Heart left ventricle (tissue), 16 donors: ENCODE results near the gene KLF2. TPM values are rescaled to one million over a fixed set of nuclear protein-coding genes. Genes with fewer than 3 reads are reported as not detected.

Experiments
- ATAC-seq, 4 donors: fragments of 200-7000 bp; cut with Tn5 transposase; one replicate each; pipeline ENCODE4 v1.9.1; 2020 to 2022; ENCODE audit warnings: moderate library complexity in 4 of 4, mild to moderate bottlenecking in 3 of 4, moderate number of reproducible peaks in 1 of 4
- DNase-seq, 5 donors: peaks; one replicate each; pipeline ENCODE4 v3.0.0-alpha.2; 2020
- H3K27ac ChIP-seq, 12 donors: fragments of 200-600 bp; sonication (generic) in 4 of 12; one replicate each; pipeline versions ENCODE4 v1.5.0 to v1.8.0; 2016 to 2022; ENCODE audit warnings: mild to moderate bottlenecking in 2 of 12
- H3K27me3 ChIP-seq, 9 donors: fragments of 200-600 bp; sonication (generic) in 2 of 9; one replicate each; pipeline versions ENCODE4 v1.5.1 to v1.8.0; 2016 to 2022; ENCODE audit warnings: mild to moderate bottlenecking in 3 of 9
- H3K36me3 ChIP-seq, 9 donors: fragments of 200-600 bp; sonication (generic) in 2 of 9; one replicate each; pipeline versions ENCODE4 v1.5.0 to v1.8.0; 2018 to 2022; ENCODE audit warnings: mild to moderate bottlenecking in 2 of 9
- H3K4me1 ChIP-seq, 12 donors: fragments of 200-600 bp; sonication (generic) in 4 of 12; one replicate each; pipeline versions ENCODE4 v1.5.0 to v1.8.0; 2016 to 2022; ENCODE audit warnings: mild to moderate bottlenecking in 3 of 12
- H3K4me3 ChIP-seq, 12 donors: fragments of 200-600 bp; sonication (generic) in 4 of 12; one replicate each; pipeline versions ENCODE4 v1.5.0 to v1.8.0; 2017 to 2022; ENCODE audit warnings: mild to moderate bottlenecking in 9 of 12, moderate library complexity in 4 of 12
- H3K9me3 ChIP-seq, 12 donors: fragments of 200-600 bp; sonication (generic) in 4 of 12; one replicate each; pipeline versions ENCODE4 v1.5.0 to v1.8.0; 2016 to 2022; ENCODE audit warnings: mild to moderate bottlenecking in 1 of 12
- POLR2A ChIP-seq, 2 donors: fragments of 450-650 bp; IDR thresholded peaks; one replicate each; pipeline ENCODE4 v1.6.1; 2017; ENCODE audit warnings: antibody characterized with exemption in 2 of 2, mild to moderate bottlenecking in 2 of 2, moderate library complexity in 2 of 2
- WGBS, 4 donors: extraction: QIAGEN DNeasy Blood & Tissue Kit in 2 of 4; methylation state at CpG; one replicate each; pipeline versions ENCODE4 v1.1.5 to v1.1.7; 2013 to 2018; 5-methylcytosine and 5-hydroxymethylcytosine counted together
- intact Hi-C, 10 donors: fragments of 100-400 bp; cut with DNase I; formaldehyde crosslinking; loops; one replicate each; pipeline versions ENCODE4 v1.11.1 to v1.14.2; 2022
- polyA plus RNA-seq, 2 donors: library from polyadenylated mRNA; stranded (reverse); fragments of 200-250 nt; gene quantifications; one replicate each; pipeline ENCODE4 v1.2.3, GENCODE V29; 2013
- total RNA-seq, 9 donors: library from RNA; depleted of rRNA in 2 of 9; stranded (reverse); fragments of >200 nt in 2 of 9; fragmentation: NEBNext Ultra II Directional in 3 of 9; extraction: Animal tissue kit (Norgen Biotek cat#: 25700) in 3 of 9; gene quantifications; one replicate each; pipeline versions ENCODE4 v1.1.0 to v1.2.4, GENCODE V29; 2016 to 2023
- TF ChIP-seq, protein P1 (sequence below), 12 donors: fragments of 200-600 bp; sonication (generic) in 4 of 12; IDR thresholded peaks; one replicate each; pipeline versions ENCODE4 v1.5.0 to v1.8.0; 2018 to 2022; ENCODE audit warnings: antibody characterized with exemption in 12 of 12, mild to moderate bottlenecking in 5 of 12
- donor health status: ischemic (EF 13 %, LVEDD 7.1; RV severe dilation, severe dysfunction).
- donor health status: healthy with polysubstance abuse.
- donor health status: DM: no; HTN: yes; CAD: no.
- donor health status: DM: no; HTN: no; CAD: no.
- donor health status: ischemic (EF 25% LVEDD 6.9; RV normal size, moderate dysfunction).
- donor health status: ischemic (EF 25% LVEDD 5.7; RV mildly dilated, moderate dysfunction).
- donor health status: healthy.
- donor health status: DM: yes; HTN: yes; CAD: no.
- donor health status: ischemic (EF 35%, LVEDD 5.7; RV mildly dilated, moderate dysfunction).
- donor health status: nonischemic (EF 11% LVEDD 7.7; RV severe dilation, severe dysfunction).
- donor health status: DM: yes; HTN: yes; CAD: no.
- donor health status: PGD.
- donor health status: ischemic (EF 29% LVEDD 5.4; RV normal size, mild dysfunction).
- donor health status: nonischemic (EF 23%, LVEDD 6.1; RV moderate dilation, normal function).

KLF2 gene
- total and polyA plus RNA-seq, 11 donors: 14.4 to 87.2 (median 37.8) TPM

DNA sequence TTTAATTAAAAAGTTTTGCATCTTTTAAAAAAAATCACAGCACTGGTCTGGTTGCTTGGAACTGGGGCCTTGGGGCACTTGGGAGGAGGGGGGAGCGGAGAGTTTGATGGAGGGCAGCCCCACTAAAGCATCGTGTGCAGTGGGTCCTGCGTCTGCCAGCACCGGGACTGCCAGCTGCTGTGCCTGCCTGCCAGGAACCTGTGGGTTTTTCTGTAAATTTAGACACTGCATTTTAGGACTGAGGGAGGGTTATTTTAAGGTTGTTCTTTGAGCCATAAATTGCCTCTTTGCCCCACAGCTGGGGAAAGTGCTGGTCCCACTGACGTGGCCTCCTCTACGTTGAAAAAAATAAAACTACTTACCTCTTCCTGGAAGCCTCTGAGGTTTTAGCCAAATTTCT is 2.9 kb downstream of the KLF2 start:
- Histone ChIP-seq H3K27ac (peak overlapping the region; percentile 92 to 99 (median 98)), H3K27me3 (no peaks in the 10 kb centered on the region), H3K9me3 (no peaks in the 10 kb centered on the region), H3K4me1 (peaks cover 0 to 69% (median 31%) of the 10 kb centered on the region in 12 donors), H3K36me3 (peaks cover 7 to 36% (median 29%) of the 10 kb centered on the region in 9 donors), H3K4me3 (peak overlapping the region; percentile 40 to 99 (median 82))
- TF ChIP-seq, protein P1, sequence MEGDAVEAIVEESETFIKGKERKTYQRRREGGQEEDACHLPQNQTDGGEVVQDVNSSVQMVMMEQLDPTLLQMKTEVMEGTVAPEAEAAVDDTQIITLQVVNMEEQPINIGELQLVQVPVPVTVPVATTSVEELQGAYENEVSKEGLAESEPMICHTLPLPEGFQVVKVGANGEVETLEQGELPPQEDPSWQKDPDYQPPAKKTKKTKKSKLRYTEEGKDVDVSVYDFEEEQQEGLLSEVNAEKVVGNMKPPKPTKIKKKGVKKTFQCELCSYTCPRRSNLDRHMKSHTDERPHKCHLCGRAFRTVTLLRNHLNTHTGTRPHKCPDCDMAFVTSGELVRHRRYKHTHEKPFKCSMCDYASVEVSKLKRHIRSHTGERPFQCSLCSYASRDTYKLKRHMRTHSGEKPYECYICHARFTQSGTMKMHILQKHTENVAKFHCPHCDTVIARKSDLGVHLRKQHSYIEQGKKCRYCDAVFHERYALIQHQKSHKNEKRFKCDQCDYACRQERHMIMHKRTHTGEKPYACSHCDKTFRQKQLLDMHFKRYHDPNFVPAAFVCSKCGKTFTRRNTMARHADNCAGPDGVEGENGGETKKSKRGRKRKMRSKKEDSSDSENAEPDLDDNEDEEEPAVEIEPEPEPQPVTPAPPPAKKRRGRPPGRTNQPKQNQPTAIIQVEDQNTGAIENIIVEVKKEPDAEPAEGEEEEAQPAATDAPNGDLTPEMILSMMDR (IDR thresholded peaks at IDR 0.05): no peak
- no peak for TF ChIP-seq POLR2A (IDR thresholded peaks at IDR 0.05)
- intact Hi-C loops: loop anchor here in 5 of 10 donors (2.0 to 5.0 kb wide), 3 partner anchors 55 to 80 kb away; no protein-coding TSS in a partner anchor
- no peak for ATAC-seq
- WGBS, 4 donors: 28 to 39% (median 32%) methylated on average over 6 of the region's 6 CpGs
- no peak for DNase-seq

DNA sequence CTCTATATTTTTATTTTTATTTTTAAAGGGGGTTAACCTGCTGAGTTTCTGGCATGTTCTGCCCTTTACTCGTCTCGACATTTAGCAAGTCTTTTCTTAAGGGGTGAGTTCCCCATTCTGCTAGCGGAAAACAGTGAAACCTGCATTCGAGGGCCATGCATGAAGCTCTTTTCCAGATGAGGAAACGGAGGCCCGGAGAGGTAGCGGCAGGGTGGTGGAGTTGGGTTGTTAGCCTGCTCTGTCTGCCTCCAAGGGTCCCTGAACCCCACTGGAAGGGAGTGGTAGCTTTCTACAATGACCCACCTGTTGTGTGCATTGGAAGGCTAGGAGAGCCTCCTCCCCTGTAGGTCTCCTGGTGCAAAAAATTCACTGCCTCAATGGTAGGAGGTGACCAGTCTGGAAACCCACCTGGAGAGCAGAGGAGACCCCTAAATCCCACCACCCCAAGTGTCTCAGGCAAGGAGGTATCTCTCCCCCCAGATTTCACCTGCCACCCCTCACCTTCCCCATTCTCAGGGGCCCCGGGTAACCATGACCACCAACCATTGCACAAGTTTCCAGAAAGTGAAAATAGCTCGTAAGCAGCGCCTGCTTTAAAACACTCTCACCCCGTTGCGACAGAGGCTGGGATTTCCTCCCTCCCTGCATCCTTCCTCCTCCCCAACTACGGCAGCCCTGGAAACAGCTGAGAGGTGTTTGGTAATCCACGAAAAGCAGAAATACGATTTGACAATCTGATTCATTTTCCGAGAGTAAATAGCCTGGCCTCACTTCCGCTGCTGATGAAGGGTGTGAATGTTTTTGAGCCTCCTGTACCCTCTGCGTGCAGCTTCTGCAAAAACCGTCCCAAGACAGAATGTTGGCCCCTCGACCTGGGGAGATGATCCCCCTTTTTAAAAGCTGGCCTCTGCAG is 3.5 kb downstream of the KLF2 start:
- peak overlapping the region; percentile 40 to 99 (median 82) for H3K4me3 ChIP-seq
- H3K4me1 ChIP-seq: peaks cover 0 to 64% (median 31%) of the 10 kb centered on the region in 12 donors
- WGBS, 4 donors: 40 to 49% (median 42%) methylated on average over 20 of the region's 20 CpGs
- H3K27me3 ChIP-seq: no peaks in the 10 kb centered on the region
- ATAC-seq (peak; percentile 6 to 28 (median 17)), DNase-seq (peak; percentile 74 to 85 (median 76))
- peak in 1 of 2 donors; percentile 29 for TF ChIP-seq POLR2A (IDR thresholded peaks at IDR 0.05)
- TF ChIP-seq, protein P1 (IDR thresholded peaks at IDR 0.05): no peak
- intact Hi-C loops: loop anchor here in 6 of 10 donors (2.0 to 5.0 kb wide), 3 partner anchors 54 to 81 kb away; no protein-coding TSS in a partner anchor
- H3K9me3 ChIP-seq: no peaks in the 10 kb centered on the region
- peaks cover 7 to 36% (median 29%) of the 10 kb centered on the region in 9 donors for H3K36me3 ChIP-seq
- H3K27ac ChIP-seq: peak overlapping the region; percentile 92 to 99 (median 98)

DNA sequence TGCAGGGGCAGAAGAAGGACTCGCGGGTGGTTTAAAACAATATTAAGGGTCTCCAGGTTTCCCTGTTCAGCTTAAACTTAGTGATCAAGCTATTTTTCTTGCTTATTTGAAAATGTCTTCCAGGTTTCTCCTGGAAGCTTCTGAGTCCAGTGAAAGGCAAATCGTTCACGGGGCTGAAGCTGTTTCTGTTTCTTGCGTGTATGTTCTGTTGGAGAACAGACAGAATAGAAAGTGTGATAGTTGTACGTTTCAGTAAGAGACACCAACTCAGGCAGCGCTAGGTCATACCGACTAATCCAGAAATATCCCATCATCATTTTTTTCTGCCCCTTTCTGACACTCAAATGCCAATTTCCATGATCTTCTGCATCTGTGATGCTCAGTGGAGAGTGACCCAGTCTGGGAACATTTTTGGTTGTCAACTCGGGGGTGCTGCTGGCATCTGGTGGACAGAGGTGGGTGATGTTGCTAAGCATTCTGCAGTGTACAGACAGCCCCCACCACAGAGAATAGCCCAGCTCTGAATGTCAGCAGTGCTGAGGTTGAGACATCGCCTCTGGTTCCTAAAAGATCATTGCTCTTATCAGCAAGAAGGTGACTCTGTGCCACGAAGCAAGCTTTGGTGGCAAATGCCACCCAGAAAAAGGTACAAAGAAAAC is 4.3 kb downstream of the KLF2 start:
- peak in 2 of 4 donors; percentile 4 to 23 for ATAC-seq
- peak in 2 of 5 donors; percentile 50 to 59 for DNase-seq
- Histone ChIP-seq H3K9me3 (no peaks in the 10 kb centered on the region), H3K27ac (peak overlapping the region; percentile 92 to 99 (median 98)), H3K4me1 (peaks cover 0 to 61% (median 25%) of the 10 kb centered on the region in 12 donors), H3K36me3 (peaks cover 7 to 36% (median 29%) of the 10 kb centered on the region in 9 donors), H3K27me3 (no peaks in the 10 kb centered on the region), H3K4me3 (peak overlapping the region in 11 of 12 donors; percentile 64 to 99 (median 82))
- no peak for TF ChIP-seq POLR2A (IDR thresholded peaks at IDR 0.05)
- TF ChIP-seq, protein P1 (IDR thresholded peaks at IDR 0.05): peak in 2 of 12 donors; percentile 18 to 31
- intact Hi-C loops: loop anchor here in 4 of 10 donors (2.0 to 5.0 kb wide), 3 partner anchors 53 to 82 kb away; no protein-coding TSS in a partner anchor
- WGBS, 4 donors: 42 to 48% (median 45%) methylated on average over 11 of the region's 11 CpGs
